ENCODE measurements around the gene SH3PXD2A. TPM values are rescaled to one million over a fixed set of nuclear protein-coding genes. Genes with fewer than 3 reads are reported as not detected.

The SH3PXD2A gene
- total RNA-seq, 1 experiment from 2014 or later: 4.5 TPM

- no peak overlapping the region for H4K8ac ChIP-seq (replicated peaks; ENCODE audit: insufficient read length, low read depth, low read length)
- H2AFZ ChIP-seq (ENCODE audit: low read length): no peak overlapping the region
- H3K9ac ChIP-seq (ENCODE audit: extremely low read depth, insufficient read length, low read length): no peak overlapping the region
- no peak overlapping the region for H3K4me2 ChIP-seq (ENCODE audit: insufficient read depth, insufficient read length, low read length)
- no peak for DNase-seq
- no peak overlapping the region for H3K23ac ChIP-seq (ENCODE audit: insufficient read length, low read depth, low read length)
- H3K27ac ChIP-seq (ENCODE audit: insufficient read length, low read depth, low read length): no peak overlapping the region
- no peak overlapping the region for H4K91ac ChIP-seq (ENCODE audit: insufficient read length, low read depth, low read length)
- Mint-ChIP-seq H3K27ac (no peak overlapping the region), H3K9me3 (no peaks in the 10 kb centered on the region; a peak in 1 of 5 replicates), H3K4me1 (peaks cover 2 to 11% of the 10 kb centered on the region in 2 experiments; a peak in 2 of 4 replicates), H3K36me3 (ENCODE audit: insufficient read depth in 1 of 3, low read depth in 3 of 3) (no peaks in the 10 kb centered on the region; a peak in 1 of 7 replicates), H3K4me3 (no peak overlapping the region), H3K27me3 (ENCODE audit: low read depth) (peaks cover 35% of the 10 kb centered on the region)
- no peak overlapping the region for H2BK5ac ChIP-seq (ENCODE audit: insufficient read length, low read length)
- no peak overlapping the region for H3K18ac ChIP-seq (ENCODE audit: insufficient read length, low read depth, low read length)
- H2BK120ac ChIP-seq (ENCODE audit: low read depth, low read length, poor library complexity, severe bottlenecking): no peak overlapping the region
- no peak overlapping the region for H2BK20ac ChIP-seq (ENCODE audit: low read depth, low read length, poor library complexity, severe bottlenecking)
- H3K23me2 ChIP-seq (ENCODE audit: insufficient read length, low read depth, low read length, poor library complexity, severe bottlenecking): no peaks in the 10 kb centered on the region
- no peaks in the 10 kb centered on the region for H4K20me1 ChIP-seq (ENCODE audit: control insufficient read depth, insufficient read depth, insufficient read length)
- H3T11ph ChIP-seq (ENCODE audit: low read length): no peak overlapping the region
- no peaks in the 10 kb centered on the region for H3K9me3 ChIP-seq (ENCODE audit: control insufficient read depth, low read depth, low read length)
- H3K56ac ChIP-seq (ENCODE audit: insufficient read length, low read depth, low read length): no peak overlapping the region
- no peak overlapping the region for H3K4ac ChIP-seq (ENCODE audit: low read depth, low read length)
- no peak overlapping the region for H4K5ac ChIP-seq (ENCODE audit: insufficient read length, low read depth, low read length)
- no peak overlapping the region for H2BK15ac ChIP-seq (ENCODE audit: low read depth, low read length)
- no peaks in the 10 kb centered on the region for H3K79me1 ChIP-seq (ENCODE audit: insufficient read depth, low read depth, low read length, poor library complexity, severe bottlenecking)
- H3K79me2 ChIP-seq (ENCODE audit: insufficient read depth, low read length): no peaks in the 10 kb centered on the region
- TF ChIP-seq CTCF (conservative IDR thresholded peaks at IDR 0.05): no peak
- peaks cover 2% of the 10 kb centered on the region; the same call in 1 of the 2 replicates for H3K27me3 ChIP-seq (ENCODE audit: insufficient read depth, low read length)
- no peak overlapping the region for H3K14ac ChIP-seq (ENCODE audit: insufficient read depth, low read length)
- H2BK12ac ChIP-seq (ENCODE audit: insufficient read length, low read depth, low read length): no peak overlapping the region
- no peaks in the 10 kb centered on the region for H3K4me1 ChIP-seq (ENCODE audit: insufficient read depth, low read length)
- no peak overlapping the region for H2AK5ac ChIP-seq (ENCODE audit: insufficient read length, low read length)
- no CpG with 5 or more reads among the region's 9 CpGs for WGBS (ENCODE audit: extremely low coverage, insufficient read length, low lambda C conversion rate)
Measured at GRCh38 chr10:103558911-103559310, 296.5 kb downstream of the SH3PXD2A start.

Data from H9 (cell line).